Urinary bladder (tissue), 4 donors: ENCODE data around the gene ADGRV1. TPM values are rescaled to one million over a fixed set of nuclear protein-coding genes. Genes with fewer than 3 reads are reported as not detected.
"Not testable (repeated sequence)": the region's sequence is repeated elsewhere in the genome, so short reads cannot be mapped to it uniquely, and the experiment has no call there.

Source experiments
- DNase-seq: peaks from one replicate; pipeline ENCODE4 v3.0.0-alpha.2; 2015; ENCODE audit errors: extremely low spot score
- H3K27ac ChIP-seq: one replicate; pipeline ENCODE4 v1.5.1; 2013; ENCODE audit warnings: low read depth, mild to moderate bottlenecking, moderate library complexity
- H3K36me3 ChIP-seq: one replicate; pipeline ENCODE4 v1.6.1; 2013; ENCODE audit warnings: mild to moderate bottlenecking, moderate library complexity; ENCODE audit not compliant: insufficient read depth
- H3K4me1 ChIP-seq: one replicate; pipeline ENCODE4 v1.6.1; 2013; ENCODE audit warnings: mild to moderate bottlenecking, moderate library complexity; ENCODE audit not compliant: insufficient read depth
- H3K4me3 ChIP-seq: one replicate; pipeline ENCODE4 v1.5.1; 2013; ENCODE audit warnings: low read depth, low read length
- WGBS: extraction: QIAGEN DNeasy Blood & Tissue Kit; methylation state at CpG from one replicate; pipeline ENCODE4 v1.1.7; 2013; 5-methylcytosine and 5-hydroxymethylcytosine counted together
- polyA plus RNA-seq: library from polyadenylated mRNA; stranded (reverse); fragments of 200-250 nt; gene quantifications from one replicate; pipeline ENCODE4 v1.2.3, GENCODE V29; 2013
- total RNA-seq: library from RNA; depleted of rRNA; stranded (reverse); fragments of >200 nt; gene quantifications from one replicate; pipeline ENCODE4 v1.2.3, GENCODE V29; 2014
- donor health status: healthy with polysubstance abuse.
- donor health status: healthy.

Gene ADGRV1
- total and polyA plus RNA-seq, 2 donors, result 4.0 to 6.6 TPM

- Histone ChIP-seq H3K27ac (no peak overlapping the region), H3K36me3 (no peaks in the 10 kb centered on the region), H3K4me1 (no peaks in the 10 kb centered on the region), H3K4me3 (no peak overlapping the region)
- no peak for DNase-seq
- 80% methylated on average over 2 of the region's 2 CpGs for WGBS
Observed at GRCh38 chr5:90700299-90700698, 141.7 kb downstream of the ADGRV1 start.

GRCh38 chr5:90703932-90704331 is 145.3 kb downstream of the ADGRV1 start:
- H3K36me3 ChIP-seq, result no peaks in the 10 kb centered on the region
- DNase-seq, result no peak
- H3K27ac ChIP-seq, result no peak overlapping the region
- H3K4me1 ChIP-seq, result no peaks in the 10 kb centered on the region
- H3K4me3 ChIP-seq, result no peak overlapping the region

GRCh38 chr5:90707698-90708097 is 149.1 kb downstream of the ADGRV1 start:
- Histone ChIP-seq H3K36me3 (no peaks in the 10 kb centered on the region), H3K4me3 (no peak overlapping the region), H3K4me1 (no peaks in the 10 kb centered on the region), H3K27ac (no peak overlapping the region)
- WGBS, result 77% methylated on average over 1 of the region's 1 CpG
- no peak for DNase-seq

- WGBS, result 84% methylated on average over 1 of the region's 1 CpG
- no peaks in the 10 kb centered on the region for H3K36me3 ChIP-seq
- H3K4me1 ChIP-seq, result no peaks in the 10 kb centered on the region
- H3K27ac ChIP-seq, result no peak overlapping the region
- no peak for DNase-seq
- no peak overlapping the region for H3K4me3 ChIP-seq
Observed at GRCh38 chr5:90709323-90710155, 150.9 kb downstream of the ADGRV1 start.

- no peak for DNase-seq
- H3K4me1 ChIP-seq, result no peaks in the 10 kb centered on the region
- no peaks in the 10 kb centered on the region for H3K36me3 ChIP-seq
- no peak overlapping the region for H3K27ac ChIP-seq
- no peak overlapping the region for H3K4me3 ChIP-seq
Observed at GRCh38 chr5:90718387-90718786, 159.8 kb downstream of the ADGRV1 start.

GRCh38 chr5:90739567-90739966 is 181.0 kb downstream of the ADGRV1 start:
- H3K36me3 ChIP-seq, result no peaks in the 10 kb centered on the region
- H3K27ac ChIP-seq, result no peak overlapping the region
- H3K4me3 ChIP-seq, result no peak overlapping the region
- no peaks in the 10 kb centered on the region for H3K4me1 ChIP-seq
- DNase-seq, result no peak
- WGBS, result 61% methylated on average over 1 of the region's 1 CpG

GRCh38 chr5:90740244-90740799 is 181.7 kb downstream of the ADGRV1 start:
- DNase-seq, result no peak
- WGBS, result 80% methylated on average over 4 of the region's 4 CpGs
- Histone ChIP-seq H3K4me1 (no peaks in the 10 kb centered on the region), H3K4me3 (no peak overlapping the region), H3K36me3 (no peaks in the 10 kb centered on the region), H3K27ac (no peak overlapping the region)

GRCh38 chr5:90741022-90741564 is 182.5 kb downstream of the ADGRV1 start:
- 77% methylated on average over 2 of the region's 2 CpGs for WGBS
- no peak for DNase-seq
- Histone ChIP-seq H3K4me3 (no peak overlapping the region), H3K27ac (no peak overlapping the region), H3K36me3 (no peaks in the 10 kb centered on the region), H3K4me1 (no peaks in the 10 kb centered on the region)

- no peaks in the 10 kb centered on the region for H3K4me1 ChIP-seq
- no peak overlapping the region for H3K27ac ChIP-seq
- no peak overlapping the region for H3K4me3 ChIP-seq
- no peaks in the 10 kb centered on the region for H3K36me3 ChIP-seq
- 100% methylated on average over 1 of the region's 1 CpG for WGBS
- no peak for DNase-seq
Observed at GRCh38 chr5:90746119-90746518, 187.5 kb downstream of the ADGRV1 start.

- DNase-seq, result no peak
- Histone ChIP-seq H3K4me3 (no peak overlapping the region), H3K36me3 (no peaks in the 10 kb centered on the region), H3K27ac (no peak overlapping the region), H3K4me1 (no peaks in the 10 kb centered on the region)
- WGBS, result 86% methylated on average over 3 of the region's 3 CpGs
Observed at GRCh38 chr5:90747175-90747574, 188.6 kb downstream of the ADGRV1 start.

GRCh38 chr5:90747693-90748092 is 189.1 kb downstream of the ADGRV1 start:
- WGBS, result 82% methylated on average over 2 of the region's 2 CpGs

GRCh38 chr5:90759119-90759518 is 200.5 kb downstream of the ADGRV1 start:
- WGBS, result 83% methylated on average over 2 of the region's 2 CpGs
- no peak overlapping the region for H3K4me3 ChIP-seq
- no peak for DNase-seq
- no peak overlapping the region for H3K27ac ChIP-seq
- no peaks in the 10 kb centered on the region for H3K36me3 ChIP-seq
- H3K4me1 ChIP-seq, result no peaks in the 10 kb centered on the region

More at GRCh38 chr5:90747693-90748092, 189.1 kb downstream of the ADGRV1 start:
- Histone ChIP-seq H3K36me3 (no peaks in the 10 kb centered on the region), H3K4me1 (no peaks in the 10 kb centered on the region), H3K4me3 (no peak overlapping the region), H3K27ac (no peak overlapping the region)
- DNase-seq, result no peak

GRCh38 chr5:90767710-90768109 is 209.1 kb downstream of the ADGRV1 start:
- no peaks in the 10 kb centered on the region for H3K4me1 ChIP-seq
- H3K4me3 ChIP-seq, result no peak overlapping the region
- no peak overlapping the region for H3K27ac ChIP-seq
- WGBS, result 89% methylated on average over 3 of the region's 3 CpGs
- DNase-seq, result no peak
- H3K36me3 ChIP-seq, result no peaks in the 10 kb centered on the region

- WGBS, result 89% methylated on average over 4 of the region's 4 CpGs
- H3K4me1 ChIP-seq, H3K36me3 ChIP-seq, DNase-seq, H3K4me3 ChIP-seq, H3K27ac ChIP-seq: not testable (repeated sequence)
Observed at GRCh38 chr5:90770006-90770541, 211.5 kb downstream of the ADGRV1 start.
